LNCAP (cell line): ENCODE results near the gene SAP30.

Source experiments
- CTCF ChIP-seq: fragments of 450-650 bp; IDR thresholded peaks from 2 replicates; pipeline ENCODE4 v1.5.1; 2017; ENCODE audit warnings: mild to moderate bottlenecking

The SAP30 gene

GRCh38 chr4:173347467-173347866 is 23.3 kb upstream of the SAP30 start:
- no peak for TF ChIP-seq CTCF

- no peak for TF ChIP-seq CTCF
Measured at GRCh38 chr4:173357939-173358338, 12.8 kb upstream of the SAP30 start.

GRCh38 chr4:173360587-173361221 is 10.1 kb upstream of the SAP30 start:
- peak; percentile 42 for TF ChIP-seq CTCF

GRCh38 chr4:173362666-173363065 is 8.1 kb upstream of the SAP30 start:
- no peak for TF ChIP-seq CTCF

- no peak for TF ChIP-seq CTCF
Measured at GRCh38 chr4:173365359-173365996, 5.3 kb upstream of the SAP30 start.

- TF ChIP-seq CTCF = no peak
Measured at GRCh38 chr4:173367285-173367684, 3.5 kb upstream of the SAP30 start.

- TF ChIP-seq CTCF = no peak
Measured at GRCh38 chr4:173367946-173368345, 2.8 kb upstream of the SAP30 start.

GRCh38 chr4:173370130-173370476 is 651 bp upstream of the SAP30 start:
- no peak for TF ChIP-seq CTCF
